GM21528 (cell line): ENCODE measurements around the gene CTH.
"Not testable (repeated sequence)": the region's sequence is repeated elsewhere in the genome, so short reads cannot be mapped to it uniquely, and the experiment has no call there.

Source experiments
- ATAC-seq: cut with Tn5 transposase; IDR thresholded peaks from one replicate; pipeline ENCODE4 v1.9.1; 2021; ENCODE audit warnings: mild to moderate bottlenecking, moderate library complexity; ENCODE audit not compliant: unreplicated experiment, low FRiP score

Gene CTH

DNA sequence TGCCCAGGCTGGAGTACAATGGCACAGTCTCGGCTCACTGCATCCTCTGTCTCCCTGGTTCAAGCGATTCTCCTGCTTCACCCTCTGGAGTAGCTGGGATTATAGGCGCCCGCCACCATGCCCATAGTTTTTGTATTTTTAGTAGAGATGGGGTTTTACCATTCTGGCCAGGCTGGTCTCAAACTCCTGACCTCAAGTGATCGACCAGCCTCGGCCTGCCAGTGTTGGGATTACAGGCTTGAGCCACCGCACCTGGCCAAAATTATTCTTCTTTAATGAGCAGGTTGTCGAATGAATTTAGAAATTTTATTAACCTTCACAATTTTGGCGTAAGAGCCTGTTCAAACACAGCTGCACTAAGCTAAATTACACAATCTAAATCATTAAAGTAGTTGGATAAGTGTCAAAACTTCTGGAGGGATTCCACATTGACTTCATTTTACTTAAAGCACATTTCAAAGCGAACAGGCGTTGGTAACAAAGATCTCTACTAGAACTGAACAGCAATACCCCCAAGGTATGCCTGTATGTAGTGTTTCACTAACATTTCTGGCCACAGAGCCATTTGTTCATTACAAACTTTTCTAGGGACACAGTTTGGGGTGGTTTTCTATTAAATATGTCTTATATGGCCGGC lies 5.2 kb upstream of the CTH start:
- ATAC-seq, result no peak

DNA sequence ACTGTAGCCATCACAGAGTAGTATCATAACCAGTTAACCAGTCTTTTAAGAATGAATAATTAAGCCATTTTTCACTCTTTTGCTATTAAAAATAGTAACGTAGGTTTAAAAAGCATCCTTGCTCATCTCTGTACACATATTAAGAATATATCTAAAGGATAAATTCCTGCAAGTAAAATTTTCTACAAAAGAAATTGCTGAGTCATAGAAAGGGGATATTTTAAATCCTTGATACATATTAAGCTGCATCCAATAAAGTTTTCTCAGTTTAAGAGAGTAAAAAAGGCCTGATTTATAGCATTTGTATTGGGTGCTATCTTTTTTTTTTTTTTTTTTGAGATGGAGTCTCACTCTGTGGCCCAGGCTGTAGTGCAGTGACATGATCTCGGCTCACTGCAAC lies 1.9 kb upstream of the CTH start:
- ATAC-seq, result no peak

DNA sequence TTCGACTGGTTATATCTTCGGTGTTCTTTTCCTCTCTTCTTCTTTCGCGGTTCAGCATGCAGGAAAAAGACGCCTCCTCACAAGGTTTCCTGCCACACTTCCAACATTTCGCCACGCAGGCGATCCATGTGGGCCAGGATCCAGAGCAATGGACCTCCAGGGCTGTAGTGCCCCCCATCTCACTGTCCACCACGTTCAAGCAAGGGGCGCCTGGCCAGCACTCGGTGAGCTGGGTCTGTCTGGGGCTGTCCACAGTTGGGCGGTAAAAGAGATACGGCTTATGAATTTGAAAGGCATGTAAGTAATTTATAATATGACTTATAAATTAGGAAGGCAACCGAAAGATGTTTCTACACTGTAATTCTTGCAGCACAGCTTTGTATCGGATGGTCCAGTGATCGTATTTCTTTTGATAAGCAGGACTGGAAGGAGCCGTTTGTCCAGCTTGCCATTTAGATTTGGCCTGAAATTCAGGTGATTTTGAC lies 334 bp downstream of the CTH start:
- peak; percentile 9 for ATAC-seq

DNA sequence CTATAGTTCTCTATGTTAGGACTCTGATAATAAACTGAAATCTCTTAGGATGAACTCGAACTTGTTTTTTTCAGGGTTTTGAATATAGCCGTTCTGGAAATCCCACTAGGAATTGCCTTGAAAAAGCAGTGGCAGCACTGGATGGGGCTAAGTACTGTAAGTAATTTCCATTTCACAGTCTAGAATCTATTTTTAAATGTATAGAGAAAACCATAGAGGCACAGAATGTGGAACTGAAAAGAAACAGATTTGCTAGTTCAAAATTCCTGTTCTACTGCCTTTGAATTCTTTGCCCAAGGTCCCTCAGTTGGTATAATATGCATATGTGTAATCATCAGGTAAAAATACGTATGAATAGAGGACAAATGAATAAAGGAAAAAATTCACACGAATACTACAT lies 4.8 kb downstream of the CTH start:
- no peak for ATAC-seq

DNA sequence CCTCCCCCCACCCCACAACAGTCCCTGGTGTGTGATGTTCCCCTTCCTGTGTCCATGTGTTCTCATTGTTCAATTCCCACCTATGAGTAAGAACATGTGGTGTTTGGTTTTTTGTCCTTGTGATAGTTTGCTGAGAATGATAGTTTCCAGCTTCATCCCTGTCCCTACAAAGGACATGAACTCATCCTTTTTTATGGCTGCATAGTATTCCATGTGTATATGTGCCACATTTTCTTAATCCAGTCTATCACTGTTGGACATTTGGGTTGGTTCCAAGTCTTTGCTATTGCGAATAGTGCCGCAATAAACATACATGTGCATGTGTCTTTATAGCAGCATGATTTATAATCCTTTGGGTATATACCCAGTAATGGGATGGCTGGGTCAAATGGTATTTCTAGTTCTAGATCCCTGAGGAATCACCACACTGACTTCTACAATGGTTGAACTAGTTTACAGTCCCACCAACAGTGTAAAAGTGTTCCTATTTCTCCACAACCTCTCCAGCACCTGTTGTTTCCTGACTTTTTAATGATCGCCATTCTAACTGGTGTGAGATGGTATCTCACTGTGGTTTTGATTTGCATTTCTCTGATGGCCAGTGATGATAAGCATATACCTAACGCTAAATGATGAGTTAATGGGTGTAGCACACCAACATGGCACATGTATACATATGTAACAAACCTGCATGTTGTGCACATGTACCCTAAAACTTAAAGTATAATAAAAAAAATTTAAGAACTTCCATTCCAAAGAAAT lies 8.1 kb downstream of the CTH start:
- not testable (repeated sequence) for ATAC-seq

DNA sequence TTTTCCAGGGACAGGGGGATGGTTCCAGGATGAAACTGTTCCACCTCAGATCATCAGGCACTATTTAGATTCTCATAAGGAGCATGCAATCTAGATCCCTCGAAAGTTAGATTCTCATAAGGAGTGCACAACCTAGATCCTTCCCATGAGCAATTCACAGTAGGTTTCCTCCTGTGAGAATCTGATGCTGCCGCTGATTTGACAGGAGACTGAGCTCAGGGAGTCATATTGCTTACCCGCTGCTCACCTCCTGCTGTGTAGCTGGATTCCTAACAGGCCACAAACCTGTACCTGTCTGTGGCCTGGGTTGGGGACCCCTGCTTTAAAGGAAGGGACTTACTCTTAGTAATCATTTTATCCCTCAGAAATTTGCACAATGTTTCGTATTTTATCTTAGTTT lies 9.3 kb downstream of the CTH start:
- no peak for ATAC-seq

DNA sequence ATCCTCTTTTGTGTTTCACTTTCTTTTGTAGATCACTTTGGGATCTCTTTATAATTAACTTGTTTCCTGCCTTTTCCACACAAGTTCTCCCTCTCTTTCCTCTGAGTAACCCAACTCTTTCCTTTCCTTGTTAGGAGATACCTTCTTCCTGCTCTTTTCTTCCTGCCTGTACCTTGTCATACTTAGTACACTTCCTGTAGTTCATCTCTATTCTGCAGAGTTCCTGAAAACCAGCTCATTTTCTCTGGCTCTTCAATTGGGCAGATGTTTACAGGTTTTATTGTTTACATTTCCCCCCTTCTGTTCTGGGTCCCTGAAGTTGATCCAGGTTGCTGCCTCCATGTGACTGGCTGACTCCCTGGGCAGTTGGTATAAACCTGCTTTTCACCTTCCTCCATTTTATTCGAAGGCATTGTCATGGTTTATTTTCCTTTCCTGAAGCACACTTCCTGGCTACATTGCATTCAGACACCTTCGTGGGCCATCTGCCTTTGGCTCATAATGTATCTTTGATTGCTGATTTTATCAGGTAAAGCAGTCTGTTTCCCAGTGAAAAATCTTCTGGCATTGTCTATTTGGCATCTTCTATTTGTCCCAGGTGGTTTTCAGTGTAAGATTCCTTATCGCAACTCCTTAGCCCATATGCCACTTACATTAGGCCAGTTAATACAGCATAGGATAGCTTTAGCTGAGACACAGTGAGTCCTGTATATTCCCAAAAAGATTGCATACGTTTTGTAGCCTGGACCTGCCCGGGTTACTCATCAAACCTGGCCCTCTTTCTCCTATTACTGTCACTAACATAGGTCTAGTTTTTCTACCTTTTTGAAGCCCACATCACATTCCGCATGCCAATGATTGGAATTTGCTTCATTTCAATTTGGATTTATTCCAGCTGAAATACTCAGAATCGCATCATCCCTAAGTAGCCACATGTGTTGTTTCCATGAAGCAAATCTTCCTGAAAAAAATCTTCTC lies 15.4 kb downstream of the CTH start:
- no peak for ATAC-seq

DNA sequence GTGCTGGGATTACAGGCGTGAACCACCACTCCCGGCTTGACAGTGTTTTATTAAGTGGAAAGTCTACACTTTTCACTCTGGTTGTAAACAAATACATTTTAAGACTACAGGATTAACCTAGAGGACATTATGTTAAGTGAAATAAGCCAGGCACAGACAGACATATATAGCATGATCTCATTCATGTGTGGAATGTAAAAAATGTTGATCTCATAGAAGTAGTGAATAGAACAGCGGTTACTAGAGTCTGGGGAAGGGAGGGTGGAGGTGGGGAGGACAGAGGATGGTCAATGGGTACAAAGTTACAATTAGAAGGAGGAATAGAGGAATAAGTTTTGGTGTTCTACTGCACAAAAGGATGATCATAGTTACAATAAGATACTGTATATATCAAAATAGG lies 16.9 kb downstream of the CTH start:
- no peak for ATAC-seq

DNA sequence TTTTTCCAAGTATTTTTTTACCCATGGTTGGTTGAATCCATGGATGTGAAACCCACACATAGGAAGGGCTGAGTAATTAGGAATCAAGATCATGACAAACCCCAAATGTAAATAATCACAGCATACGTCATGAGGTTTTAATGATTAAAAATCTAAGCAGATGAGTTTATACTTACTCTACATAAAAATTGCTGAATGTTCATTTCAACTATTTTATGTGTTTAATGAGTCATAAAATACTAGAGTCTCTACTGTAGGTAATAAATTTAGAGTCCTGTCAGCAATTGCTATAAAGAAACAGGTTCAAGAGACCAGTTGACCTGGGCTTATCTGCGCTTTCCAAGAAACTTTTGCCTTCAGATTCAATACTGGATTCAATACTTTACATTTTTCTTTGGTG lies 18.2 kb downstream of the CTH start:
- ATAC-seq, result no peak

DNA sequence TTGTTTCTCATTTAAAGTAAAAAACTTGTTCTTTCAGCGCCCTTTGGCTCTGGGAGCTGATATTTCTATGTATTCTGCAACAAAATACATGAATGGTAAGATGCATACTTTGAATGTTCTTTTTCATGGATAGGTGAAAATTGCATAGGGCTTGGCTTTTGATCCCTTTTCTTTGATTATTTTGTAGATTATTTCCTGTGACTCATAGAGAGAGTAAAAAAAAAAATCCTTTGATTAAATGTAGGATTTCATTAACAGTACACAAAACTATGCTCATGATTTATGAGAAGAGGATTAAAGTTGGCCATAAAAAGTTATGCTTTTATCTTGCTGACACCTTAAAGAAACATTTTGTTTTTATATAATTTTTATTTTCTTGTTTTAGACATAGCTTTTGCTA lies 18.7 kb downstream of the CTH start:
- ATAC-seq, result no peak

DNA sequence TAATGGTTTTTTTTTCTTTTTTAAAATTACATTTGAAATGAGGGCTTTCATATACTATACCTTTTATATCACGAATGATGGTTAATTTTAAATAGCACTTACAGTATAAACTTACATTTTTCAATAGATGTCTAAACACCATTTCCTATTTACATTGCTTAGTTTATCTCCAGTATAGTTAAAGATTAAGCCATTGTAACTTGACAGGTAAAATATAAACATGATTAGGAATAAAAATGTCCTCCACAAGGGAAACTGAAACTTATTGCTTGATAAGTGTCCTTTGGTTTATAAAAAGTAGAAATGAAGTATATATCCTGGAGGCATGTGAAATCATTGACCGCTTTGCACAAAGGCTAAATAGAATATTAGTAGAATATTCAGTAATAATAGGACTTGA lies 20.2 kb downstream of the CTH start:
- ATAC-seq, result no peak

DNA sequence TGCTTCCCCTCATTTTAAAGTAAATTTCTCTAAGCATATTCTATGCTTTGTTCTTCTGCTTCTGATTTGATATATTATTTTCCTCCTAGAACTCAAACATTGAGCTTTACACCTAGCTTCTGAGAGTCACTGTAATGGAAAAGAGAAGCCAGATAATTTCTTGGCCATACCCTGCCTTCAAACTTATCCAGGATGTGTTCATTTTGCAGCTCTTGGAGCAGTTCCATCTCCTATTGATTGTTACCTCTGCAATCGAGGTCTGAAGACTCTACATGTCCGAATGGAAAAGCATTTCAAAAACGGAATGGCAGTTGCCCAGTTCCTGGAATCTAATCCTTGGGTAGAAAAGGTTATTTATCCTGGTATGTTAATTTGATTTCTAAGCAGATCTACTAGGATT lies 20.8 kb downstream of the CTH start:
- no peak for ATAC-seq

DNA sequence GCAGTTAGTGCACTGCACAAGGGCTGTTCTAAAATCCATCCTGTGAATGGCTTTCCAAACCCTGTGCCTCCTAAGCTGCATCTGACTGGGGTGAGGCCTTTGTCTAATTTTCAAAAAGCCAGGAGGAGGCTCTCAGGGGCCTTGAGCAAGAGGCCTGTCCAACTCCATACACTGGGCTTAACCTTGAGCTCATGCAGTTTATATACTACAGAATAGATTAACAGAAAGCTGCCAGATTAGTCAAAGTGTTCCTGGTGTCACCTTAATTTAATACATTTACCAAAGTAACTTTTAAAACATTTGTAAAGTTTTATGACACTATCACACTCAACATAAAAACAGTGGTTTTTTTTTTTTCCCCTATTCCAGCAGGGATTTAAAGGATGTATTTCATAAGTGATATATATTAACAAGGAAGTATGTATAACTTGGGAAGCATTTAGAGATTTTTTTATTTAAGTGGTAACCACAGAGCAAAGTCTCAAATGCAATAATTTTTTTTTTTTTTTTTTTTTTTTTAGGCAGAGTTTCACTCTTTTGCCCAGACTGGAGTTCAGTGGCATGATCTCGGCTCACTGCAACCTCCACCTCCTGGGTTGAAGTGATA lies 23.3 kb downstream of the CTH start:
- no peak for ATAC-seq

DNA sequence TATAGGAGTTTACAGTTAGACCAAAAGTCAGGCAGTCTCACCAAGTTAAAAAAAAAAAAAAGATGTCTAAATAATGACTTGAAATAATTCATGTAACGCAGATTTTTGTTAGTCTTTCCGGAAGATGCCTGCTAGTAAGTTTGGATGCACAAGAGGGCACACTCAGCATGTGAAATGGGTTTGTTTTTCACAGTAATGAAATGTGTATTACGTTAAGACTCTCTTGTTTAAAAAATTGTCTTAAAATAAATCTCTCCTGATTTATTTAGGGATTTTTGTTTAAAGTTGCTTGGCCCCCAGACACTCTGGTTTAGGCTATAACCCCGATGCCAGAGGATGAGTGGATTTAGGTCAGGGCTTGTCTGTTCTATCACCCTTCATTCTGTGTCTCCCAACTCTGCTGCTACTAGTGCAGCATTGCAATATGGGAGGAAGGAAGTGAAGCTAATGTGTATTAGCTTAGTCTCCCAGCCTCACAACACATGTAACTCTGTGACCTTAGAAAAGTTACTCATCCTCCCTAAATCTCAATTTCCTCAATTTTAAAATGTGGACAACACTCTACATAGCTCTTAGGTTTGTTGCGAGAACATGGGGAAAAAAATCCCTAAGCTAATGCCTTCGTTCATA lies 25.7 kb downstream of the CTH start:
- ATAC-seq, result no peak

DNA sequence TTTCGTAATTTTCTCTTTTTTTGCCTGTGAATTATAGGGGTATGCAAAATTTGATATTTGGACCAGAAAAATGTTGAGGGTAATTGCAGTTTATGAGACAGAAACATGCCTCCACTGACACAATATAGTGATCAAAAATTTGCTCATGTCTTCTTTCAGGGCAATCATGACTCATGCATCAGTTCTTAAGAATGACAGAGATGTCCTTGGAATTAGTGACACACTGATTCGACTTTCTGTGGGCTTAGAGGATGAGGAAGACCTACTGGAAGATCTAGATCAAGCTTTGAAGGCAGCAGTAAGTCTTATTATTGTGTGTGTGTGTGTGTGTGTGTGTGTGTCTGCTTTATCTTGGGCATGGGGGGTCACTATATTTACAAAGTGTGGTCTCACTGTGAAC lies 27.5 kb downstream of the CTH start:
- no peak for ATAC-seq

DNA sequence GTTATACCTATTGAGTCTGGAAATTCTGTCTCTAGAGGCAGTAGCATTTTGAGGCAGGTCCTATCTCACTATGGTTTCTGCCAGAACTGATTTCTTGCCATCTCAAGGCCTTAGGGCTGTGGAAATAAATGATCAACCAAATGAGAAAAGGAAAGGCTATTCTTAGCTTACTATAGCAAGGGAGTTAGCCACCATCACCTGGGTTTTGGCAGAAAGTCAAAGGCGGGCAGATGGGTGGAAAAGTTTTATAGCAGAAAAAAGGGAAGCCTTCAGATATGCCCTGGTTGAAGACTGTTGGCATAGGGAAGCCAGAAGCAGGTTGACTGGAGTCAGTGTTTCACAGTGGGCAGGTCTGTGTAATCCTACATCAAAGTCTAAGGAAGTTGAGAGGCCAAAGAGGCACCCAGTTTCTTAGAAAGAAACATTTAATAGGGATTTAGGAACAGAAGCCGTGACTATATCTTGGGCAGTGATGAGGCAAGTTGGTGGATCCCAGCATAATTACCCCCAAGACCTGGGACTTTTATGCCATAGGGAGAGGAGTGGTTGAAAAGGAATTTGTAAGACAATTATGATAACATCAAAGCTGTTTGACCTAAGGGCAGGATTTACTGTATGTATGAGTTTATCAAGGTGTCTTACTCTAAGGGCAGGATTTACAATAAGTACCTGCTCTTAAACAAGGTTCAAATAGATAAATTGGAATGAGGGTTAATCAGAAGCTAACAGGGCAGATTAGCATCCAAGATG lies 29.7 kb downstream of the CTH start:
- ATAC-seq, result no peak

DNA sequence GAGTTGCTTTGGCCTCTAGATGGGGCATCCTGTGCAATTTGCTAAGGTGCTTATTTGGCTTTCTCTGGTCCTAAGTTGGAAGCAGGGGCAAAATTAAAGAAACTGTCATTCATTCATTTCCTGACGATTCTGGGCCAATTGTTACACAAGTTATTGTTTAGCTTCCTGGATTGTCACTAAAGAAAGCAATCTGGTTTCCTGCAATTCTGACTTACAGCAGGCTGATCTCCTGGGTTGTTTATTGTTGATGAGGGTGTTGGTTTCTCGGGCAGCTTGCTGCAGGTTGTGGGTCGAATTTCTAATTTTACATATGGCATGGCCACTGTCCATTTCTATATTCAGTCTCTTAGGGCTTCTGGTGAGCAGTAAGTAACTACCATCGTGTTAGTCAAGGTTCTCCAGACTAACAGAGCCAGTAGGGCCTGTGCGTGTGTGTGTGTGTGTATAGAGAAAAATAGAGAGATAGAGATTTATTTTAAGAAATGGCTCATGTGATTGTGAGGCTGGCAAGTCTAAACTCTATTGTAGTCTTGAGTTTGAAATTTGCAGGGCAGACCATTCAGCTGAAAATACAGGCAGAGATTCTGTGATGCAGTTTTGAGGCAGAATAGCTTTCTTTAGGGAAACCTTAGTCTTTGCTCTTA lies 30.4 kb downstream of the CTH start:
- no peak for ATAC-seq

DNA sequence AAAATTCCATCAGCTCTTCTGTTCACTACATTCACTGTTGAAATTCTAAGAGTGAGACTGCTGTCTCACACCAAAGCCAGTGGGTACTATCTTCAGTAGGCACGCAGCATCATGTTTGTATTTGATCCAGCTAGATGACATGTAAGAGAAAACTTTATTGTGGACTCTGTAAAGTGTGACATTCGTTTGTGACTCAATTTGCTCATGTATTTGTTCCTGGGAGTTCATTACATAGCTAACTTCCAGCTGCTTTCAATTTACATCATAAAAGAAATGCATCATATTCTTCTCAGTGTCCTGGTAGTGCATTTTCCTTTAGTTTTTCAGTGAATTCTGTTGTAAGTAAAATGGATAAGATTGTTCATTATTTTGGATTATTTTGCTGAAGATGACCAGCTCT lies 31.4 kb downstream of the CTH start:
- no peak for ATAC-seq

DNA sequence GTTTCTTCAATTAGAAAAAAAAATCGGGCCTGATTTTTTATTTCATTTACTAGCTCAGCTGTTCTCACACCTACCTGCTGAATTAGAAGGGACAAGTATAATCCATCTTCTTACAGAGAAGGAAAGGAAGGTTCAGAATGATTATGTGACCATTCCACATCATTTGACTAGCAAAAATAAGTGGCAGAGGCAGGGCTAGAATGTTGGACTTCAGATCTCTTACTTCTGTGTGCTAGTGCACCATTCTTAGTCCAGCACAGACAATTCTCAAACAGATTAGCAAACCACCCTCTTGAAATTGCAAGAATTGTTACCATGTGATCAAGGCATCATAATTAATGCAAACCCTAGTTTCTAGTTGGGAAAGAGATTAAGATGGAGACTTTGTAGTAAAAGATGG lies 32.7 kb downstream of the CTH start:
- no peak for ATAC-seq
